DMS79 (cell line): ENCODE data around the gene CDK15.
"Not testable (repeated sequence)": the region's sequence is repeated elsewhere in the genome, so short reads cannot be mapped to it uniquely, and the experiment has no call there.

Experiments
- DNase-seq: peaks from one replicate; lab custom pipeline; 2025; lab: John Stamatoyannopoulos, UW

CDK15 gene

DNA sequence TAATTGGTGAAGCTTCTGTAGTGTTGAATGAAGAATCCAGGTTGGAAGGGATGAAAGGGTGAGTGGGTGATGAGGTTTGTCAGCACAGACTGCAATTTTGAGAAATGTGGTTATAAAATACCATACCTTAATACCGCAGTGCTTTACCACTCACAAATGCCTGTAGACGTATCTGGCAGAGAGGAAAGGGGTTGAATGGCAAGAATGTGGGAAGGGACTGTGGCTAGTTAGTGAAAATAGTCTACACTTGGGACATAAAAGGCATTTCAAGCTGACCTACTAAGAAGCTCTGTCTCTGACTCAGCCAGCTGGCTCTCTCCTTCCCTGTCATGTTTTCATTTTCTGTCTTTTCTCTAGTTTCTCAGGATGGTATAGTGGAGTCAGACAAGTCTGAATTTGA is 25.1 kb downstream of the CDK15 start:
- DNase-seq, result no peak

GRCh38 chr2:201833781-201834180 is 27.4 kb downstream of the CDK15 start:
- DNase-seq, result no peak

- DNase-seq, result no peak
These were observed 28.7 kb downstream of the CDK15 start for GRCh38 chr2:201835066-201835465.

GRCh38 chr2:201837391-201837790 is 31.1 kb downstream of the CDK15 start:
- DNase-seq, result no peak

DNA sequence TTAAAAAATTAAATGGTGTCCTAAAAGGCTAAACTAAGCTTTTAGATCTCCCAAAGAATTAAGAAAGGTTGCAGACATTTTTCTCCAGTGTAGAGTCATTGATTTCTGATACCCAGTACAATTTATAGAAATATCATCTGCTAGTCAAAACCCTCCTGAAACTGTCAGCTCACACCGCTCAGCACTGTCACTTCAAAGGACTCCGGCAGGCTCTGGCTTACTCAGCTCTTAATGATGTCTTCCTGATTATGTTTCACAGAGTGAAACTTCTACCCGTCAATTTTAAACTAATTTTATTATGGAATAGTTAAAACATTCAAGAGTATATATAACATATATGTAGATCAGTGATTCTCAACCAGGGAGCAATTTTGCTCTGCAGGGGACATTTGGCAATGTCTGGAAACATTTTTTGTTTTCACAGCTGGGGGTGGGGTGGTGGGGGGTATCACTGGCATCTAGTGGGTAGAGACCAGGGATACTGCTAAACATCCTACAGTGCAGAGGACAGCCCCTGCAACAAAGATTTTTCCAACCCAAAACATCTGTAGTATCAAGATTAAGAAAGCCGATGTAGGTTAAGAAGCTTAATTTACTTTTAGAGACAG is 31.6 kb downstream of the CDK15 start:
- DNase-seq, result no peak

DNA sequence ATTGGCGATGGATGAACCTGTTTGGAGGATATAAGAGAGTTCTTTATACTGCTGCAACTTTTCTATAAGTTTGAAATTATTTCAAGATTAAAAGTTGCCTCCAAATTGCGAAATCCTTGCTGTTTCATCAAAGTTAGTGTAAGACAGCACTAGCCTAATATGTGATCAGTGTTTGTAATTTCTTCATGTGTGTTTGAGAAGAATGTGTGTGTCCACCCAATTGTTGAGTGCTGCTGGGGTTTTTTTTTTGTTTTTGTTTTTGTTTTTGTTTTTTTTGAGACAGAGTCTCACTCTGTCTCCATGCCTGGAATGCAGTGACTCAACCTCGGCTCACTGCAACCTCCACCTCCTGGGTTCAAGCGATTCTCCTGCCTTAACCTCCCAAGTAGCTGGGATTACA is 33.4 kb downstream of the CDK15 start:
- DNase-seq, result no peak

DNA sequence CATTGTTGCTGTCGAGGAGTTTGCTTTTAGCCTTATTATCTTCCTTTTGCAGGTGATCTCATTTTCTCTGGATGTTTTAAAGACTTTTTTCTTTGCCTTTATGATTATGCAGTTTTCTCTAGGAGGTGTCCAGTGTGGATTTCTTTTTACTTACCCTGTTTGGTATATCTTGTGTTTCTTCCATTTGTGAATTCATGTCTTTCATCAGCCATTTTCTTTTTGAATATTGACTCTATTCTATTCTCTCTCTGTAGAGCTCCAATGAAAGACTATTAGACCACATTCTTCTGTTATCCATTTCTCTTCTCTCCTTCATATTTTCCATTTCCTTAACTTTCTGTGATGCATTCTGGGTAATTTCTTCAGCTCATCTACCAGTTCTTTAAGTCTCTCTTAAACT is 34.4 kb downstream of the CDK15 start:
- no peak for DNase-seq

DNA sequence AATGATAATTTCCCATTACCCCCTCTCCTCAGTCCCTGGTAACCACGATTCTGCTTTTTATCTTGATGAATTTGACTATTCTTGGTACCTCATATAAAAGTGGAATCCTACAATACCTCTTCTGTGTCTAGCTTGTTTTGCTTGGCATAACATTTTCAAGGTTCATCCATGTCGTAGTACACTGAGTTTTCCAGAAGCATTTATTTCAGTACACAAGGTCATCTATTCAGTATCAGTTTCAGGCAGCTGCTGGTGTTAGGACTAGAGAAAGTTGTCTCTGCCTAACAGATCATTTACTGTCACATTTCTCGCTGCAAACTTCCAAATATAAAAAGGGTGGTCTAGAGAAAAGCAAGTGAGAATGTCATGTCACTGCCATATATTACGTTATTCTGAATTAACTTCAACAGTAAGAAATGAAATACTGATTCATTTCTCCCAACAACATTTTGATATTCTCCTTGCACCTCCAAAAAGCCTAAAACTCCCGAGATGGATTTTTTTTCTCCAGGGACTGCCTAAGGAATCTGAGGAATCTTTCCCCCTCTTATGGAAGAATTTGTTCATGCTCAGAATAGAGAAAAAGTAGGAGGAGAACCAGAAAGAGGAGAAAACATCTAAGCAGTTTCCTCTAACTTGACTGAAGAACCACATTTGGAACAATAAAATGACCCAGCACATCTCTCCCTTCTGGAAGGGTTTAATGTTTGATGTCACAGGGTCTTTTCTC is 36.0 kb downstream of the CDK15 start:
- no peak for DNase-seq

GRCh38 chr2:201844922-201845321 is 38.6 kb downstream of the CDK15 start:
- DNase-seq, result not testable (repeated sequence)

- DNase-seq, result no peak
These were observed 41.1 kb downstream of the CDK15 start for GRCh38 chr2:201847481-201847880.

- no peak for DNase-seq
These were observed 46.1 kb downstream of the CDK15 start for GRCh38 chr2:201852462-201852861.

- no peak for DNase-seq
These were observed 46.6 kb downstream of the CDK15 start for GRCh38 chr2:201852878-201853415.

- no peak for DNase-seq
These were observed 48.0 kb downstream of the CDK15 start for GRCh38 chr2:201854221-201854801.

- no peak for DNase-seq
These were observed 48.5 kb downstream of the CDK15 start for GRCh38 chr2:201854841-201855240.

GRCh38 chr2:201855356-201855755 is 49.0 kb downstream of the CDK15 start:
- DNase-seq, result no peak

DNA sequence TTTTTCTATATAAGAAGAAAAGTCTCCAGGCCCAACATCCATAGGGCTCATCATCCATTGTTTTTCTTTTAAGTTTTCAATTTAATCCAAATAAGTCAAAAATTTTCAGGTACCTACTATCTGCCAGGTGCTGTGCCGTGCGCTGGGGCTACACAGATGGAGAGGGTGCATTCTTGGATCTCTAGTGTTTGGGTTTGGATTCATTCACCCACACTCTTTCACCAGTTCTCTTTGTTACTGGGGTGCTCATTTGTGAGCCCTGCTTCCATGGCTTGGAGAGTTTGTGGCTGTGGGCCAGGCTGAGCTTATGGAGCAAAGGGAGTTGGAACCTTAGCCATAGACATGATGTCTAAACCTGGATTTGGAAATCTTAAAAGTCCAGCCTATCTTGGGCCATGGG is 51.0 kb downstream of the CDK15 start:
- no peak for DNase-seq

- no peak for DNase-seq
These were observed 52.2 kb downstream of the CDK15 start for GRCh38 chr2:201858281-201859184.

DNA sequence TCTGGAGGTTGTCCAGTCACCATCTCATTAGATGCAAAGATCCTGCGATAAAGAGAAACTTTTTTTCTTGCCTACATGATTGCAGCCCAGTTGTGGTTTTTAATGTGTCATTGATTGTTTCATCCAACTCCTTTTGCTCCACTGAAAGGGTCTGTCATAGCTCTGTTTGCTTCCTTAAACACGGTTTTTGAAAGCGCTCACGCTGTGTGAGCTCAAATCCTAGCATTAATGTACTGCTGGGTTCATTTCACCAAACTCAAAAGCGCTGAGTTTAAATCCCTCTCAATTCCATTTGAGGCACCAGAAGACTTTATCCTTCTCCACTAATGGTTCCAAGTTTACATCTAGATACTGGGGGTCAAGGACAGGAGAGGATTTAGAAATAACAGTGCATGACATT is 53.6 kb downstream of the CDK15 start:
- no peak for DNase-seq

DNA sequence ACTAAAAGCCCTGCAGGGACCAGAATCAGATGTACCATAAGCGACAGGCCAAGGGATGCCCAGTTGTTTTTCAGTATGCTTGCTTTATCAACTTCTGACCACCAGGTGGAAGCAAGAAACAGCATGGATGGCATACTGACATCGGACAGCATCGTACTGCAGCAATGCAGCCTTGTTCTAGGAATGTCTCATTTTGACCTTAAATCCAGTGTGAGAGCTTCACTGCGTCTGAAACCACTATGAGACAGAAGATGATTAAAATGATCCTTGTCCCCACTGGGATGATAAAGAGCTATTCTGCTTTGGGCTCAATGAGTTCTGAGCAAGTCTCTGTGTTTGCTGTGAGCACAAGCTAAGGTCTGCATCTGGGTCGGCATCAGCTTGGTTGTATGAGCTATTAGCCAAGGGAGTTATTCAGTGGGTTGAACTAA is 54.3 kb downstream of the CDK15 start:
- DNase-seq, result peak; percentile 10

- no peak for DNase-seq
These were observed 56.5 kb downstream of the CDK15 start for GRCh38 chr2:201862843-201863242.

- DNase-seq, result no peak
These were observed 60.5 kb downstream of the CDK15 start for GRCh38 chr2:201866643-201867473.
